ENCODE data around the gene LEF1. TPM values are rescaled to one million over a fixed set of nuclear protein-coding genes. Genes with fewer than 3 reads are reported as not detected.

Gene LEF1
- total RNA-seq, 1 experiment from 2014 or later, result 0.79 TPM

GRCh38 chr4:108199881-108200280, 31.1 kb upstream of the LEF1 start:
- H3K9me3 ChIP-seq (ENCODE audit: control insufficient read depth in 1 of 2, insufficient read depth in 1 of 2, low read depth in 1 of 2, low read length in 2 of 2), result no peaks in the 10 kb centered on the region
- H3K9me2 ChIP-seq (ENCODE audit: insufficient read depth), result no peaks in the 10 kb centered on the region
- no peaks in the 10 kb centered on the region for H3K27me3 ChIP-seq (ENCODE audit: insufficient read depth, low read length)
- H3K9ac ChIP-seq (ENCODE audit: low read length), result no peak overlapping the region
- H3K4me1 ChIP-seq (ENCODE audit: control insufficient read depth in 1 of 2, insufficient read depth in 2 of 2, low read length in 2 of 2), result no peaks in the 10 kb centered on the region
- no TSS peak for BruUV-seq (replicated peaks)
- RAD21 ChIA-PET (ENCODE audit: low non-redundant PET in 1 of 2, low total read pairs in 2 of 2, uncharacterized antibody in 2 of 2, unreplicated experiment in 2 of 2), result no interaction called here
- H3K4me2 ChIP-seq (ENCODE audit: low read length), result no peak overlapping the region
- no peaks in the 10 kb centered on the region for H3K36me3 ChIP-seq (ENCODE audit: control insufficient read depth in 1 of 2, insufficient read depth in 2 of 2, low read length in 2 of 2)
- H2AFZ ChIP-seq (ENCODE audit: low read depth, low read length, poor library complexity, severe bottlenecking), result no peak overlapping the region
- CTCF ChIA-PET, result no interaction called here
- no peaks in the 10 kb centered on the region for H4K20me1 ChIP-seq (ENCODE audit: insufficient read depth)
- TF ChIP-seq EZH2phosphoT487 (IDR thresholded peaks at IDR 0.05; ENCODE audit: borderline replicate concordance), result no peak
- no peak overlapping the region for H3K27ac ChIP-seq (ENCODE audit: low read depth, low read length)
- intact Hi-C loops (cut with micrococcal nuclease), result no loop called here
- H3K79me2 ChIP-seq (ENCODE audit: insufficient read depth, low read length), result no peaks in the 10 kb centered on the region
- DNase-seq (ENCODE audit: low read depth, low spot score), result no peak
- POLR2A ChIA-PET, result no interaction called here
- H3K4me3 ChIP-seq (replicated peaks in 1 of 2; ENCODE audit: low read depth in 1 of 2, low read length in 2 of 2), result no peak overlapping the region
- no peak for ATAC-seq

- no peak overlapping the region for H3K4me2 ChIP-seq (ENCODE audit: low read length)
- no peak overlapping the region for H3K27ac ChIP-seq (ENCODE audit: low read depth, low read length)
- H3K9me2 ChIP-seq (ENCODE audit: insufficient read depth), result no peaks in the 10 kb centered on the region
- H3K27me3 ChIP-seq (ENCODE audit: insufficient read depth, low read length), result no peaks in the 10 kb centered on the region
- H3K36me3 ChIP-seq (ENCODE audit: control insufficient read depth in 1 of 2, insufficient read depth in 2 of 2, low read length in 2 of 2), result no peaks in the 10 kb centered on the region
- no peaks in the 10 kb centered on the region for H3K9me3 ChIP-seq (ENCODE audit: control insufficient read depth in 1 of 2, insufficient read depth in 1 of 2, low read depth in 1 of 2, low read length in 2 of 2)
- ChIA-PET RAD21 (ENCODE audit: low non-redundant PET in 1 of 2, low total read pairs in 2 of 2, uncharacterized antibody in 2 of 2, unreplicated experiment in 2 of 2) (no interaction called here), CTCF (no interaction called here), POLR2A (no interaction called here)
- TF ChIP-seq ATF3 (IDR thresholded peaks at IDR 0.05) (no peak), REST (IDR thresholded peaks at IDR 0.05; ENCODE audit: low read depth) (no peak), ZNF274 (IDR thresholded peaks at IDR 0.05; ENCODE audit: low read depth, low read length) (no peak), RAD21 (IDR thresholded peaks at IDR 0.05; ENCODE audit: low read depth) (no peak), ELF1 (IDR thresholded peaks at IDR 0.05; ENCODE audit: borderline replicate concordance, low read depth) (no peak), CTCF (IDR thresholded peaks at IDR 0.05 in 2 of 3, conservative IDR thresholded peaks at IDR 0.05 in 1 of 3; ENCODE audit: borderline replicate concordance in 1 of 3, insufficient read depth in 1 of 3, low read depth in 2 of 3, low read length in 2 of 3) (no peak), TCF7L2 (IDR thresholded peaks at IDR 0.05; ENCODE audit: borderline replicate concordance, extremely low read depth, insufficient read depth, insufficient read length) (no peak)
- TF ChIP-seq, protein P1, sequence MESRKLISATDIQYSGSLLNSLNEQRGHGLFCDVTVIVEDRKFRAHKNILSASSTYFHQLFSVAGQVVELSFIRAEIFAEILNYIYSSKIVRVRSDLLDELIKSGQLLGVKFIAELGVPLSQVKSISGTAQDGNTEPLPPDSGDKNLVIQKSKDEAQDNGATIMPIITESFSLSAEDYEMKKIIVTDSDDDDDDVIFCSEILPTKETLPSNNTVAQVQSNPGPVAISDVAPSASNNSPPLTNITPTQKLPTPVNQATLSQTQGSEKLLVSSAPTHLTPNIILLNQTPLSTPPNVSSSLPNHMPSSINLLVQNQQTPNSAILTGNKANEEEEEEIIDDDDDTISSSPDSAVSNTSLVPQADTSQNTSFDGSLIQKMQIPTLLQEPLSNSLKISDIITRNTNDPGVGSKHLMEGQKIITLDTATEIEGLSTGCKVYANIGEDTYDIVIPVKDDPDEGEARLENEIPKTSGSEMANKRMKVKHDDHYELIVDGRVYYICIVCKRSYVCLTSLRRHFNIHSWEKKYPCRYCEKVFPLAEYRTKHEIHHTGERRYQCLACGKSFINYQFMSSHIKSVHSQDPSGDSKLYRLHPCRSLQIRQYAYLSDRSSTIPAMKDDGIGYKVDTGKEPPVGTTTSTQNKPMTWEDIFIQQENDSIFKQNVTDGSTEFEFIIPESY (IDR thresholded peaks at IDR 0.05; ENCODE audit: extremely low read depth, insufficient replicate concordance, low read length), result no peak
- H3K79me2 ChIP-seq (ENCODE audit: insufficient read depth, low read length), result no peaks in the 10 kb centered on the region
- ATAC-seq, result no peak
- intact Hi-C loops (cut with micrococcal nuclease), result no loop called here
- no peak overlapping the region for H3K4me3 ChIP-seq (replicated peaks in 1 of 2; ENCODE audit: low read depth in 1 of 2, low read length in 2 of 2)
- no peaks in the 10 kb centered on the region for H4K20me1 ChIP-seq (ENCODE audit: insufficient read depth)
- H3K4me1 ChIP-seq (ENCODE audit: control insufficient read depth in 1 of 2, insufficient read depth in 2 of 2, low read length in 2 of 2), result no peaks in the 10 kb centered on the region
- H2AFZ ChIP-seq (ENCODE audit: low read depth, low read length, poor library complexity, severe bottlenecking), result no peak overlapping the region
- no peak for DNase-seq (ENCODE audit: low read depth, low spot score)
- H3K9ac ChIP-seq (ENCODE audit: low read length), result no peak overlapping the region
- BruUV-seq (replicated peaks), result no TSS peak
These were observed 25.3 kb upstream of the LEF1 start for GRCh38 chr4:108193886-108194672.
